ENCODE measurements around the gene PHC2. TPM values are rescaled to one million over a fixed set of nuclear protein-coding genes. Genes with fewer than 3 reads are reported as not detected.

PHC2 gene
- total RNA-seq, 1 donor: 85.4 TPM

DNA sequence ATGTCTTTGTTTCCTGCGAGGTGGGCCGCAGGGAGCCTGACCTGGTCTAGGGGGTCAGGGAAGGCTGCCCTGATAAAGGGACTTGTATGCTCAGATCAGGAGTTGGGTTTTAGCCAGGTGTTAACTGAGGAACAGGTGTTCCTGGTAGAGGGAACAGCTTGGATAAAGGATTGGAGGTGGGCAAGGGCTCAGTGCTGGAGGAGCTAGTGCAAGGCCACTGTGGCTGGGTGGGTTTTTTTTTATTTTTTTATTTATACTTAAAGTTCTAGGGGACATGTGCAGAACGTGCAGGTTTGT is 141.1 kb downstream of the PHC2 start:
- peaks cover 26% of the 10 kb centered on the region for H3K36me3 ChIP-seq (ENCODE audit: insufficient read depth, low read length)
- no peak overlapping the region for H3K4me3 ChIP-seq (ENCODE audit: insufficient read depth, low read length)
- H3K4me1 ChIP-seq (ENCODE audit: insufficient read depth, low read length): no peaks in the 10 kb centered on the region
- H4K20me1 ChIP-seq (ENCODE audit: insufficient read depth, low read length): peaks cover 20% of the 10 kb centered on the region
- no peak for DNase-seq (ENCODE audit: insufficient read length, low spot score, missing footprints)
- H3K79me2 ChIP-seq (ENCODE audit: insufficient read depth, low read length): peaks cover 2% of the 10 kb centered on the region
- H3K9me3 ChIP-seq (ENCODE audit: low read depth, low read length): no peaks in the 10 kb centered on the region
- no peak overlapping the region for H3K4me2 ChIP-seq (ENCODE audit: insufficient read depth, low read length)
- TF ChIP-seq, protein P1, sequence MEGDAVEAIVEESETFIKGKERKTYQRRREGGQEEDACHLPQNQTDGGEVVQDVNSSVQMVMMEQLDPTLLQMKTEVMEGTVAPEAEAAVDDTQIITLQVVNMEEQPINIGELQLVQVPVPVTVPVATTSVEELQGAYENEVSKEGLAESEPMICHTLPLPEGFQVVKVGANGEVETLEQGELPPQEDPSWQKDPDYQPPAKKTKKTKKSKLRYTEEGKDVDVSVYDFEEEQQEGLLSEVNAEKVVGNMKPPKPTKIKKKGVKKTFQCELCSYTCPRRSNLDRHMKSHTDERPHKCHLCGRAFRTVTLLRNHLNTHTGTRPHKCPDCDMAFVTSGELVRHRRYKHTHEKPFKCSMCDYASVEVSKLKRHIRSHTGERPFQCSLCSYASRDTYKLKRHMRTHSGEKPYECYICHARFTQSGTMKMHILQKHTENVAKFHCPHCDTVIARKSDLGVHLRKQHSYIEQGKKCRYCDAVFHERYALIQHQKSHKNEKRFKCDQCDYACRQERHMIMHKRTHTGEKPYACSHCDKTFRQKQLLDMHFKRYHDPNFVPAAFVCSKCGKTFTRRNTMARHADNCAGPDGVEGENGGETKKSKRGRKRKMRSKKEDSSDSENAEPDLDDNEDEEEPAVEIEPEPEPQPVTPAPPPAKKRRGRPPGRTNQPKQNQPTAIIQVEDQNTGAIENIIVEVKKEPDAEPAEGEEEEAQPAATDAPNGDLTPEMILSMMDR (IDR thresholded peaks at IDR 0.05; ENCODE audit: extremely low read depth, low read depth, low read length): no peak
- H2AFZ ChIP-seq (ENCODE audit: low read length): no peak overlapping the region
- no peaks in the 10 kb centered on the region for H3K27me3 ChIP-seq (ENCODE audit: insufficient read depth, low read length)
- no peak overlapping the region for H3K27ac ChIP-seq (ENCODE audit: low read depth, low read length)

DNA sequence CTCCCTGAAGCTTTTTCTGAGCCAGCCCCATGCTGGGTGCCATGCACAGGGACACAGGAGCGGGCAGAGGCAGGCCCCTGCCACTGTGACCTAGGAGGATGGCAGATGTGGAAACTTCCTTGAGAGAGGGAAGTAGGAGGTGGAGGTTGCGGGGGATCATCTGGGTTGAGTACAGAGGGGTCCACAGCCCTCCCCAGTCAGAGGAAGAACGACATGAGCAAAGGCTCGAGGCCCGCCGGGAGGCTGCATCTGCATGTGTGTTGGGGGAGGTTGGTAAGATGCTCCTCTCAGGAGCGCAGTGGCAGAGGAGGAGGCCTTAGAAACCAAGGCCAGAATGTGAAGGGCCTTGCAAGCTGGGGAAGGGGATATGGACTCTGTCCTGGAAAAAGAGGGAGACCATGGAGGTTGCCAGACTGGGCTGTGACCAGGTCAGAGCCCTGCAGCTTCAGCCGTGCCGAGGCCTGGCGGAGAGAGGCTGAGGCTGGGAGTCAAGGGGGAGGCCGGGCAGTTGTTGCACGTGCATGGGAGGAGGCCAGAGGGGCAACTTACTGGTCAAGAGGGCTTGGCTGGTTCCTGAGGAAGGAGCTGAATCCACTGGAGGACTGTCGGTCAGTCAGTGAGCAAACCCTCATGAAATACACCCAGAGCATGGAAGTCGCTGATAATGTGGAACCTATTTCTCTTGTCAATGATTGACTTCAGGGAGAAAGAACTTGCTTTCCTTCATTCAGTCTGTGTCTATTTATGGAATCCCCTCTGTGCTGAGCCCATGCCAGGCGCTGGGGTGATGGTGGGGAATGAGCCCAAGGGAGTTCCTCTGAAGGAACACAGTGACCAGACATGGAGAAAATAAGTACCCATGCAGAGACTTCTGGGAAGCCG is 141.7 kb downstream of the PHC2 start:
- Histone ChIP-seq H3K36me3 (ENCODE audit: insufficient read depth, low read length) (peaks cover 28% of the 10 kb centered on the region), H4K20me1 (ENCODE audit: insufficient read depth, low read length) (peaks cover 20% of the 10 kb centered on the region), H3K4me1 (ENCODE audit: insufficient read depth, low read length) (no peaks in the 10 kb centered on the region), H3K27me3 (ENCODE audit: insufficient read depth, low read length) (no peaks in the 10 kb centered on the region), H3K79me2 (ENCODE audit: insufficient read depth, low read length) (peaks cover 2% of the 10 kb centered on the region), H3K4me3 (ENCODE audit: insufficient read depth, low read length) (no peak overlapping the region), H3K4me2 (ENCODE audit: insufficient read depth, low read length) (no peak overlapping the region), H2AFZ (ENCODE audit: low read length) (no peak overlapping the region), H3K27ac (ENCODE audit: low read depth, low read length) (no peak overlapping the region), H3K9me3 (ENCODE audit: low read depth, low read length) (no peaks in the 10 kb centered on the region)
- DNase-seq (ENCODE audit: insufficient read length, low spot score, missing footprints): peak; percentile 8
- TF ChIP-seq, protein P1 (IDR thresholded peaks at IDR 0.05; ENCODE audit: extremely low read depth, low read depth, low read length): no peak

DNA sequence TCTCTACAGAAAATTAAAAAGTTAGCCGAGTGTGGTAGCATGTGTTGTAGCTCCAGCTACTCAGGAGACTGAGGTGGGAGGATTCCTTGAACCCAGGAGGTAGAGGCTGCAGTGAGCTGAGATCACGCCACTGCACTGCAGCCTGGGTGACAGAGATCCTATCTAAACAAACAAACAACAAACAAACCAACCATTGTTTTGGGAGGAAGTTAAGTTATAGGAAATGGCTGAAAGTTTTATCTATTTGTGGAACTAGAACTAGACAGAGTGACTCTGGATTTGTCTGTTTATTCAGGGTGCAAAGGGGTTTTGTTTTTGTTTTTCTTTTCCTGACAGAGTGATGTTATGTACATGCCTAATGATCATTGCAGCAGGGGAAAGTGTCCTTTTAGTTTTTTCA is 143.6 kb downstream of the PHC2 start:
- H3K27ac ChIP-seq (ENCODE audit: low read depth, low read length): no peak overlapping the region
- no peak overlapping the region for H2AFZ ChIP-seq (ENCODE audit: low read length)
- no peaks in the 10 kb centered on the region for H3K4me1 ChIP-seq (ENCODE audit: insufficient read depth, low read length)
- DNase-seq (ENCODE audit: insufficient read length, low spot score, missing footprints): peak; percentile 8
- no peak overlapping the region for H3K4me2 ChIP-seq (ENCODE audit: insufficient read depth, low read length)
- no peaks in the 10 kb centered on the region for H3K79me2 ChIP-seq (ENCODE audit: insufficient read depth, low read length)
- H3K36me3 ChIP-seq (ENCODE audit: insufficient read depth, low read length): peaks cover 30% of the 10 kb centered on the region
- H3K4me3 ChIP-seq (ENCODE audit: insufficient read depth, low read length): no peak overlapping the region
- H3K9me3 ChIP-seq (ENCODE audit: low read depth, low read length): no peaks in the 10 kb centered on the region
- TF ChIP-seq, protein P1 (IDR thresholded peaks at IDR 0.05; ENCODE audit: extremely low read depth, low read depth, low read length): no peak
- no peaks in the 10 kb centered on the region for H3K27me3 ChIP-seq (ENCODE audit: insufficient read depth, low read length)
- peaks cover 5% of the 10 kb centered on the region for H4K20me1 ChIP-seq (ENCODE audit: insufficient read depth, low read length)

DNA sequence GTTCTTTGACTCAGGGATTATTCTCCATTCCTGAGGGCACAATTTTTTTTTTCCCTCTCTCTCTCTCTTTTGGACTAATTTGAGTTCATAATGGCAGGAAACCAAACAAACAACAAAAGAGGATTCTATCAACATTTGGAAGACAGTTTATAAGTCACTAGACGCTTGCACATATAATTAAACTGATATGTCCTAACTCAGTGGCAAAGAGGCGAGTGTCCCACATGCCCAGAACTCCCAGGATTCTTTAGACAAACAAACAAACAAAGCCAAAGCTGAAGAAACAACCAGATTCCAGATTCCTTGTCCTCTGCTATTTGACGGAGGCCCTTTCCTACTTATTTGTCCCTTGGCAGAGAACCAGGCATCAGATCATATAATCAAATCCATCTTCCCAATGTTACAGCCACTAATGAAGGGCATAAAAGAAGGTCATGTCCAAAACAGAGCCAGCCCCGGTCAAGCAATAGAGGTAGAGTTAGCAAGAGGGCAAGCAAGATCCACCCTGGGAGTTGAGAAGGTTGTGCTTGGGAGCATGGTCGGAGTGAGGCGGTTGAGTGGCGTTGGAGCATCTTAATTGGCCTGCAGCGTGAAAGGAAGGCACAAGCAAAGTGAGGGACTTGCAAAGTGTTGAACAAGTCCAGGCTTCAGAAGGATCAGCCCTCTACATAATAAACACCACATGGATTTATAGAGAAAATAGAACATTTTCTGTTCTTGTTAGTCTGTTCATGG is 144.3 kb downstream of the PHC2 start:
- Histone ChIP-seq H3K27ac (ENCODE audit: low read depth, low read length) (no peak overlapping the region), H3K4me3 (ENCODE audit: insufficient read depth, low read length) (no peak overlapping the region), H4K20me1 (ENCODE audit: insufficient read depth, low read length) (peaks cover 5% of the 10 kb centered on the region), H3K4me2 (ENCODE audit: insufficient read depth, low read length) (no peak overlapping the region), H2AFZ (ENCODE audit: low read length) (no peak overlapping the region), H3K79me2 (ENCODE audit: insufficient read depth, low read length) (no peaks in the 10 kb centered on the region), H3K9me3 (ENCODE audit: low read depth, low read length) (no peaks in the 10 kb centered on the region), H3K4me1 (ENCODE audit: insufficient read depth, low read length) (no peaks in the 10 kb centered on the region), H3K36me3 (ENCODE audit: insufficient read depth, low read length) (peaks cover 37% of the 10 kb centered on the region), H3K27me3 (ENCODE audit: insufficient read depth, low read length) (no peaks in the 10 kb centered on the region)
- TF ChIP-seq, protein P1 (IDR thresholded peaks at IDR 0.05; ENCODE audit: extremely low read depth, low read depth, low read length): no peak
- peak; percentile 21 for DNase-seq (ENCODE audit: insufficient read length, low spot score, missing footprints)

All from osteoblast (primary cell).